Measurements from ENCODE around the gene CEP57. TPM values are rescaled to one million over a fixed set of nuclear protein-coding genes. Genes with fewer than 3 reads are reported as not detected.
A peak's percentile ranks its signal among the peaks of the same experiment; 100 is the strongest.

CEP57 gene
- total and polyA plus RNA-seq, 2 of the 13 experiments (the other 11 are each of a cell fraction or from before 2014, with no cell fraction given) = 34.3 to 59.4 TPM

DNA sequence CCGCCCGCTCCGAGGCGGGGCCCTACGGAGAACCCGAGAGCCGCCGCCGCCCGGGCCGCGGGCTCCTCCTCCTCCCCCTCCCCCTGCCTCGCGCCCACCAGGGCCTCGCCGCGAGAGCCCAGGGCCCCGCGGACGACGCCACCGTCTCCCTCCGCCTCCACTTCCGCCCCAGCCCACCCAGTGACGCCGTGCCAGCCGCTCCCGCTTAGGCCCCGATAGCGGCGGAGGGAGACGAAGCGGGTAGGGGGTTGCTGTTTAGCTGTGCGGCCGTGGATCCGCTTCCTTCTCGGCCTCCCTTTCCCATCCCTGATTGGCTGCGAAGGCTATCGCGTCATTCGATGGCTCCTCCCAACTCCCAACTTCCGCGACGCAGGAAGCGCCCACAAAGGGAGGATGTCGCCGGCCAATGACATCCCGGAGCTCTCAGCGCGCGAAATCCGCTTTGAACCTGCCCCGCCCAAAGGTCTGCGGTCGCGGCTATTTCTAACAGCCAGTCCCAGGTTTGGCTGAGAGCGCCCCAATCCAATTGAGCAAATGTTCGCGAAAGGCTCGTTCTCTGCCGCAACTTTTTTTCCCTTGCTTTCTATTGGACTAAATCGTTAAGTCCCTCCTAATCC lies 684 bp upstream of the CEP57 start, which contains the start of gene FAM76B (continued):
- TF ChIP-seq RERE (CRISPR knock-in tag; IDR thresholded peaks at IDR 0.05; ENCODE audit: low read depth) = no peak
- TF ChIP-seq ARHGAP35 (CRISPR knock-in tag; IDR thresholded peaks at IDR 0.05; ENCODE audit: borderline replicate concordance) = peak; percentile 93
- TF ChIP-seq U2AF1 (optimal IDR thresholded peaks at IDR 0.05; ENCODE audit: low read depth, low read length) = no peak
- TF ChIP-seq, protein P1, sequence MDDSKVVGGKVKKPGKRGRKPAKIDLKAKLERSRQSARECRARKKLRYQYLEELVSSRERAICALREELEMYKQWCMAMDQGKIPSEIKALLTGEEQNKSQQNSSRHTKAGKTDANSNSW (CRISPR knock-in tag; IDR thresholded peaks at IDR 0.05; ENCODE audit: borderline replicate concordance) = peak; percentile 39; the same call in 1 of the 2 replicates
- no peak for TF ChIP-seq ZNF263 (CRISPR knock-in tag; IDR thresholded peaks at IDR 0.05)
- TF ChIP-seq ZNF441 (CRISPR knock-in tag; IDR thresholded peaks at IDR 0.05; ENCODE audit: borderline replicate concordance) = peak; percentile 37; the same call in 1 of the 2 replicates
- TF ChIP-seq ZNF652 (CRISPR knock-in tag; IDR thresholded peaks at IDR 0.05; ENCODE audit: borderline replicate concordance, low read depth) = peak; percentile 19; the same call in 1 of the 2 replicates
- TF ChIP-seq PPARG (CRISPR knock-in tag; conservative IDR thresholded peaks at IDR 0.05) = peak; percentile 58; the same call in 1 of the 2 replicates
- TF ChIP-seq ZNF883 (CRISPR knock-in tag; IDR thresholded peaks at IDR 0.05; ENCODE audit: not compliant biosample characterization) = peak; percentile 74
- no peak for TF ChIP-seq ZMAT5 (CRISPR knock-in tag; IDR thresholded peaks at IDR 0.05; ENCODE audit: borderline replicate concordance, low read depth)
- TF ChIP-seq KLF9 (CRISPR knock-in tag; IDR thresholded peaks at IDR 0.05; ENCODE audit: low read depth) = 0 out of 2 replicates have a peak, but pooled peaks have one; percentile 24
- no peak for TF ChIP-seq ATF5 (CRISPR knock-in tag; IDR thresholded peaks at IDR 0.05; ENCODE audit: low read depth)
- peak; percentile 80 for TF ChIP-seq ZNF274 (CRISPR knock-in tag; IDR thresholded peaks at IDR 0.05)
- TF ChIP-seq IKZF5 (CRISPR knock-in tag; IDR thresholded peaks at IDR 0.05) = peak; percentile 87
- peak; percentile 31; the same call in 1 of the 2 replicates for TF ChIP-seq KDM5A (IDR thresholded peaks at IDR 0.05; ENCODE audit: borderline replicate concordance, low read length)
- no peak for TF ChIP-seq ZNF510 (CRISPR knock-in tag; IDR thresholded peaks at IDR 0.05; ENCODE audit: low read depth)
- peak; percentile 68 for TF ChIP-seq MXD4 (CRISPR knock-in tag; IDR thresholded peaks at IDR 0.05)
- TF ChIP-seq ZNF598 (CRISPR knock-in tag; IDR thresholded peaks at IDR 0.05; ENCODE audit: borderline replicate concordance) = peak; percentile 81
- no peak for TF ChIP-seq CHD4 (IDR thresholded peaks at IDR 0.05; ENCODE audit: borderline replicate concordance, low read length)
- peak; percentile 37; the same call in 1 of the 2 replicates for TF ChIP-seq SIN3B (IDR thresholded peaks at IDR 0.05; ENCODE audit: low read length)
- no peak; the same call in 1 of the 2 replicates for TF ChIP-seq HOXA9 (CRISPR knock-in tag; IDR thresholded peaks at IDR 0.05; ENCODE audit: borderline replicate concordance)
- peak; percentile 76; the same call in 1 of the 2 replicates for TF ChIP-seq KMT2B (CRISPR knock-in tag; IDR thresholded peaks at IDR 0.05)
